ENCODE data around the gene ZBTB11.

GRCh38 chr3:101623656-101624055, 53.3 kb downstream of the ZBTB11 start:
- TF ChIP-seq CTCF (IDR thresholded peaks at IDR 0.05) = no peak
- no peak for TF ChIP-seq POLR2A (IDR thresholded peaks at IDR 0.05)
